Hippocampal formation (tissue), 2 donors: ENCODE data around the gene CDH19.

ENCODE experiments used
- DNase-seq, 2 donors: peaks; one replicate each; lab custom pipeline; 2025; lab: John Stamatoyannopoulos, UW

The CDH19 gene, protein sequence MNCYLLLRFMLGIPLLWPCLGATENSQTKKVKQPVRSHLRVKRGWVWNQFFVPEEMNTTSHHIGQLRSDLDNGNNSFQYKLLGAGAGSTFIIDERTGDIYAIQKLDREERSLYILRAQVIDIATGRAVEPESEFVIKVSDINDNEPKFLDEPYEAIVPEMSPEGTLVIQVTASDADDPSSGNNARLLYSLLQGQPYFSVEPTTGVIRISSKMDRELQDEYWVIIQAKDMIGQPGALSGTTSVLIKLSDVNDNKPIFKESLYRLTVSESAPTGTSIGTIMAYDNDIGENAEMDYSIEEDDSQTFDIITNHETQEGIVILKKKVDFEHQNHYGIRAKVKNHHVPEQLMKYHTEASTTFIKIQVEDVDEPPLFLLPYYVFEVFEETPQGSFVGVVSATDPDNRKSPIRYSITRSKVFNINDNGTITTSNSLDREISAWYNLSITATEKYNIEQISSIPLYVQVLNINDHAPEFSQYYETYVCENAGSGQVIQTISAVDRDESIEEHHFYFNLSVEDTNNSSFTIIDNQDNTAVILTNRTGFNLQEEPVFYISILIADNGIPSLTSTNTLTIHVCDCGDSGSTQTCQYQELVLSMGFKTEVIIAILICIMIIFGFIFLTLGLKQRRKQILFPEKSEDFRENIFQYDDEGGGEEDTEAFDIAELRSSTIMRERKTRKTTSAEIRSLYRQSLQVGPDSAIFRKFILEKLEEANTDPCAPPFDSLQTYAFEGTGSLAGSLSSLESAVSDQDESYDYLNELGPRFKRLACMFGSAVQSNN

DNA sequence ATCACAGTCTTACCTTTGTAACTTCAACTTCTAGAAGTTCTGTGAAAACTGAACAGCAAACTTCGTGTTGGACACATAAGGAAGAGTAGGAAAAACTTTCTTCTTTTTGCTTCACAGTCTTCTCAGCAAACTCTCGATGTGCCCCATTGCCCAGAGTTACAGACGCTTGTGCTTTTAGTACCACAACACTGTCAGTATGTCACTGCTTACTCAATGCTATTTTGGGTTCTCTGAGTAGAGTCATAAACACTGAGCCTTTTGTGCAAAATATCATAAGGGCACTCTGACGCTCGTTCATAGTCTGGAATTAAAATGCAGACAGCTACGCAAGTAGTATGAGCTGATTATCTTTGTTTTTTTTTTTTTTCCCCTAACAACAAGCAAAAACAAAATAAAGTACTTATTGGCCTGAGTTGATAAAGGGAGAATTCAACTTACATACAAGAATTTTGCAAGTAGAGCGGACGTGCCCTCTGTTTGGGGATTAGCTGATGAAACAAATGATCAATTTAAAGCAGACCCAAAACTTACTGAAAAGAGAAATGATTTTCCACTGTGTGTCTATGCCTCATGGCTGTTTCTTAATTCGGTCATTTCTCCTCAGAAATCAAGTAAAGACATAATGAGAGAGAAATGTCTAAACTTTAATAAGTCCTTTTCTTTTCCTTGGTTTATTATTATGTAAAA is at the start of gene CDH19:
TSS of gene CDH19 (minus strand) at position 150 of the 687 bp plus-strand sequence. CDS start 31,886 bp downstream, outside the sequence.
- DNase-seq, result peak; percentile 44 to 94

DNA sequence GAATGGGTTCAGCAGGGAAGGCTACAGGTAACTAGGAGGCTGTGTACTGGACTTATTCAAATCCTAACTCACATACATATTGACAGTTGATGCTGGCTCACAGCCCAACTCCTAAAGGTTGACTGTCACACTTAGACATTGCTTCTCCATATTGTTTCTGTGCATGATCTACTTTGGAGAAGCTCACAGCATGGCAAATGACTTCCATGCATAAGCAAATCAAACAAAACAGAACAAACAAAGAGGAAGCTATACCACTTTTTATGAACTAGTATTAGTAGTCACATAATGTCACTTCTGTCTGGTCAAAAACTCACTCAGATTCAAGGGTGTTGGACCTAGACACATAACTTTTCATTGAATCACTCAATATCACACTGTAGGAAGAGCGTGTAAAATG is 43.8 kb upstream of the CDH19 start:
- DNase-seq, result no peak

DNA sequence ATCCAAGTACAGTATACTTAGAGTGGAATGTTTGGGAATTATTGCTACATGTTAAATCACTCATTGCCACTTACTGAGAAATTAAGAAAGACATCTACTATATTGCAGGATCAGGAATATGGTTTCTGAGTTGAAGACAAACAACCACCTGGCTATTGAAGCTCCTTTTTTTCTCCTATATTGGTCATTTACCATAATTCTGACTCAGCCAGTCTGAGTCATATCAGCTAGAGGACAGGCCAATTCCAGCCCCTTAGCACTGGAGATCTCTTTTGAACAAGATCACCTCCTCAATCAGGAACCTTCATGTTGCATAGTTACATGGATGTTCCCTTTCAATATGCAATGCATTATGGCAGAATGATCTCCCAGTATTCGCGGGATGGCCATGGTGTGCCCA is 42.7 kb upstream of the CDH19 start:
- DNase-seq, result no peak

DNA sequence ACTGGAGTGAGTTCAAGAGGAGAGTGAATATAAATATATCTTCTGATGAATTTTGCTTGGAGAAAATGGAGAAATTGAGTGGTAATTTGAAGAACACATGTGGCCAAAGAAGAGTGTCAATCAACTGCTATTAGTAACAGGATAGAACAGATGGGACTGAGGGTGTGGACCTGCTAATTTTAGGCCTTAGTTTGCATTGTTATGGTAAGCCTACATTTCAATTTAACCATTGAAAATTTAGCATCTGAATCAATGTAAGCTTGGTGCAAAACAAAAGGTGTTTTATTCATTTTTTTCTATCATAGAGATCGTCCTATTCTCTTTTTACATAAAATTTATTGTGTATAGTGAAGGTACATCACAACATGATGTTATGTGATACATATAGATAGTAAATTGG is 42.1 kb upstream of the CDH19 start:
- no peak for DNase-seq

DNA sequence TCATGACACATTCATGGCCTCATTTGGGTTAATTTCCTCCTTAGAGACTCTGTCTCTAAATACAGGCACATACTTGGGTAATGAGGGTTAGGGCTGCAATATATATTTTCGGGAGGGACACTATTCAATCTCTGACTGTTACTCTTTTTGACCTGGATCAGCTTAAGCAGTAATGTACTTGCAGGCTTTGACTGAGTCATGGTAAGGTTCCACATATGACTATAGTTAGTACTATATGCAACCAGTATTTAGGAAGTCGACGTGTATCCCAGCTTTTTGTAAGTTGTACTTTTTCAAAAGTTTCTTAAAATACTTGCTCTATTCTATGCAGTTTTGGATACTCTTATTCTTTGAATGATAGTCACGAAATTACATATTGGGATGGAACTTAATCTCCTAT is 37.2 kb upstream of the CDH19 start:
- DNase-seq, result no peak

DNA sequence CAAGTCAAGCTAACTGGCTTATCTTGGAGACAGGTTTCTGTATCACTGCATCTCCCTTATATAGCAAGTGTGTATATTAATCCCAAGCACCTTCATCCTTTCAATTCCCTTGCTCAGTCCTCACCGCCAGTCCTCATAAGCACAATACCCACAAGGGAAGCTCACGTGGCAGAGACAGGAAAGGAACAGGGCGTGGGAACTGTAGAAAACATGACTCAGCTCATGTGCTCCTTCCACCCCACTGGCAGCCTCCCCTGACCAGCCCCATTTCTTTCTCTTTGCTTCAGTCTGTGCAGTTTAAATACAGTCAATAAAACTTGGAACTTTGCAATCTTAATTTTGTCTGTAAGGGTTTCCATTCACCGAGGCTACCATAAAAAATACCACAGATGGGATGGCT is 36.5 kb upstream of the CDH19 start:
- no peak for DNase-seq

DNA sequence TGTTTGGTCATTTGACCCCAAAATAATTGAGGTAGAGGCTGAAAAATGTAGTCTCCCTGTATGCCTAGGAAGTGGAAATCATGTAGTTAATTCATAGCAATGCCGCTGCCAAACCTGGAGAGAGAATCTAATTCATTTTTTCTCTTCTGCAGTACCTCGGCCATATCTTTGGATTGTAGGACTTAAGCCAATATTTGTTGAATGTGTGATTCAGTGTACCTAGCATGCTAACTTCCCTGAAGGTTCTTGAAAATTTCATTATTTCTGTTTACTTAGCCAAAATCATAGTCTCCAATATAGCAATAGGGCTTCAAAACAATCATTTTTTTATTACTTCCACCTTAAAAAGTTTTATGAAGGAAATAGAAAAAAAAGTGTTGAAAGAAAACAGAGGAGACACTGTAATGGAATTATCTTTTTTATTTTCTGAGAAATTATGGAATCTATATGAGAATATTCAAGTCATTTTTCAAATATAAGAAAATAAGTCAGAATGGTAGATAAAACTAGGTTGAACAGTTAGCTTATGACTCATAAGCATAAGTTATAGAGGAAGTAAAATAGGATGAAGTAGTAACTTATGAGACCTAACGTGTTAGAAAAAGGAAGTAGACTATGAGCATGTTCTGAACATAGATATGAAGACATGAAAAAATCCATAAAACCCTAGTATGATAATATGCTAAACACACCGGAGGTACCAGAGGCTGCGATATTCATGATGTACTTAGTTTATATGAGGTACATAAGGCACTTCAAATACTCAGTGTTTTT is 35.2 kb upstream of the CDH19 start:
- DNase-seq, result no peak

DNA sequence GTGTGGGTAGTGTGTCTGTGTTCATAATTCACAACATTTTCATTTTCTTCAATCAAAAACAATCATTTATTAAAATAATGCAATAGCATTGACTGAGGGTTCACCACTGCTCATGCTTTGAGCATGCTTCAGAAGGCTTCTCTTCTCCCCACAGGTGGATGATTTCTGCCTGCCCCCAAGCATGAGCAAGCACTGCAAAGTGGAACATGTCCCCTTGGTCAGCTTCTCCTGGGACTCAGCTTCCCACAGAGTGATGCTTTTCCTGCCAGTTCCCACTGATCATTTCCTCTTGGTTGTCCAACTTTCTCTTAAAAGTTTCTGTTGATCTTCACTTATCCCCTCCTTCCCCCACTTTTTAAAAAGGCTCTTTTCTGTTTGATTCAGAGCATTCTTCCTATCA is 31.5 kb upstream of the CDH19 start:
- DNase-seq, result no peak

DNA sequence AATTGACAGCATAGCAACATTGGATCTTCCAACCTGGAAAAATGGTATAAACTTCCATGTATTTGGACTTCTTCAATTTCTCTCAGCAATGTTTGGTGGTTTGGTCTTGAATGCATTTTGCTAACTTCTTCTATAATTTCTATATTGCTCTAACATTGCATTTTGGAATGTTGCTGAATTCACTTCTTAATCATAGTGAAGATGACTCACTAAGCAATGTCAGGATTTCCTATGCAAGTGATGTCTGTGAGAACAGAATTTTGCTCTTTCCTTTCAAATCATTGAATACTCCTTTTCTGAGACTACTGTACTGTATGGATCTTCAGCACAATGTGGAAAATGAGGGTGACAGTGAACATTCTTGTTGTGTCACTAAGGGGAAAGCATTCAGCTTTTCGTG is 28.9 kb upstream of the CDH19 start:
- no peak for DNase-seq

DNA sequence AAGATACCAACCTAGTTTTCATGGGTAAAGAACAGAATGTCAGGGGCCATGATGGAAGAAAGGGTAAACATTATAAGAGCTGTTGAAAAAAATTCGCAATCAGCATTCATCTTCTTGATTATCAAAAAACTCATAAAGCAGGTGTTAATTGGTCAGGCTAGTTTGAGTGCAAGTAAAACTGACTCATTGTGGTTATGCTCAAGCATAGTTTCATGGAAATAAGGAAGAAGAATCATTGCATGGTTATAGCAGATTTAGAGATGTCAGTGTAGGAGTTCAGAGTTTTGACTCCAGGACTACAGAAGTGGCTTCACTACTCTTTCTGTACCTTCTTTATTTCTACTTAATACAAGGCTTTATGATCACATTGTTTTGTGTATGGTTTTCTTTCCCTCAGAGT is 26.9 kb upstream of the CDH19 start:
- DNase-seq, result no peak

DNA sequence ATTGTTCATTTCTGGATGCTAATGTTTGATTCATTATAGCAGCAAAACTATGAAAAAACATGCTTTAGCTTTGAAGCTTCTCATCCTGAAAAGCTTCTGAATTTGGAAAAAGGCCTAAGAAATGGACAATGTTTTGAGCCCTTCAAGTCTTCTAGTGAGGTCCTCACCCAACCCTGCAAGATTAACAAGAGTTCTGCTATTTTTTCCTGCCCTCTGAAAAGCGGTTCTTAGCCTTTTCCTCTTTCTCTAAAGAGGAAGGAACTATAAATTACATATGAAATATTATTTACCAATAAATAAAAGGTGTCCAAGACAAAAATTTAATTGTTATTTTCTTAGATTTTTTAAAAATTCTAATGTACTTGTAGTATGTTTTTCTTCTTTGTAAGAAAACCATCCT is 19.9 kb upstream of the CDH19 start:
- no peak for DNase-seq

DNA sequence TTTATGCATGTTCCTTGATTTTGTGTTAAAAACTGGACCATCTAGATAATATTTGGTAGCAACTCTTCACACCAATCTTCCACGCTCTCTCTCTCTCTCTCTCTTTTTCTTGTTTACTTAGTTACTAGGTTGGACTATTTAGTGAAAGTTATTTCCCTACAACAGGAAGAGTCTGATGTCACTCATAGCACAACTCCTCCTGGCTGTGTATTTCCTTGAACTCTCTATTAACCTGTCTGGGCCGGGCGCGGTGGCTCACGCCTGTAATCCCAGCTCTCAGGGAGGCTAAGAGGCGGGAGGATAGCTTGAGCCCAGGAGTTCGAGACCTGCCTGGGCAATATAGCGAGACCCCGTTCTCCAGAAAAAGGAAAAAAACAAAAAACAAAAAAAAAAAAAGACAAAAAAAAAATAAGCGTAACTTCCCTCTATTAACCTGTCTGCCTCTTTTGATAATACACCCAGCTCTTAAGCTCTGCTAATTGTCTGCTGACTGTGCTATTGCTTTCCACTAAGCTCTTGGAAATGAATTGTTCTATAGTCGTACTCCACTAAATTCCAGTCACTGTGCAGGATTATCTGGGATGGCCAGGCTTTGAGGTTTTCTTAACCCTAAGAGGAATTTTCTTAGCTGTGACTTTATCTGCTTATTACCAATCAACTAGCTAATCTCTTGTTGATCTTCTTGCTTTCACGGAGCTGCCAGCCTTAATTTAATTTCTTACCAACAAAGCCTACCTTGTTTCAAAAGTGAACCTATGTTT is 18.1 kb upstream of the CDH19 start:
- DNase-seq, result no peak

DNA sequence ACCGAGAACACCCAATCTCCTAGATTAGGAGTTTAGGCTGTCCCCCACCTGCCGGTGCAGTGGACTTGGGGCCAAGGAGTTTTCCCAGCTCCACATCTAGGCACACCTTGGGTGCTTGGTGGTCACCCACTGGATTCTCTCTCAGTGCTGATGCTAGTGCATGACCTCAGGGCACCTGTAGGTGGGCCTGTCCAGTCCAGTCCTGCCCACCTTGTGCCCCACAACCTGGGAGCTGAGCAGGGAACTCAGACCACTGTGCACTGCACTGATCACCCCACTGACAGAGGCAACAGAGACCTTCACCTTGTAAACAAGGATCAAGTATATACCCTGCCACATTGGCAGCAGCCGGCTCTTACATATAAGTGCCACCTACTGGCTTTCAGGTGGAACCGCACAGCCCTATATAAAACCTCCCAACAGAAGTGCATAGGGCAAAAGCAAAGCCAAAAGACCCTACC is 12.7 kb upstream of the CDH19 start:
- DNase-seq, result no peak

DNA sequence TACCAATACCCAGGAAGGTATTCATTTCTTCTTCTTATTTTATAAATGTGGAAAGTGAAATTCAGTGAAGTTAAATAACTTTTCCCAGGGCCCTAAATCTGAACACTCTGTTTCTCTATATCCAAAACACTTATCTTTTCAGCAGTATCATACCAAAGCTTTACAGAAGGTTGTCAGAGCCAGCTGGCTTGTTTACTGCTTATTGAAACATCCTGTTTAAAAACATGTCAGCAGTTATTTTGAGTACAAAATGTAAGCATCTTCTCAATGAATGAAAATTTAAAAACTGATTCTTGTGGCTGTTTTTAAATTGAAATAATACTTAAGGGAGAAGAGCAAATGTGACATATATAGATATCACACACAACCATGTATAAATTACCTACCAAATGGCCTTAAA is 11.3 kb upstream of the CDH19 start:
- no peak for DNase-seq

DNA sequence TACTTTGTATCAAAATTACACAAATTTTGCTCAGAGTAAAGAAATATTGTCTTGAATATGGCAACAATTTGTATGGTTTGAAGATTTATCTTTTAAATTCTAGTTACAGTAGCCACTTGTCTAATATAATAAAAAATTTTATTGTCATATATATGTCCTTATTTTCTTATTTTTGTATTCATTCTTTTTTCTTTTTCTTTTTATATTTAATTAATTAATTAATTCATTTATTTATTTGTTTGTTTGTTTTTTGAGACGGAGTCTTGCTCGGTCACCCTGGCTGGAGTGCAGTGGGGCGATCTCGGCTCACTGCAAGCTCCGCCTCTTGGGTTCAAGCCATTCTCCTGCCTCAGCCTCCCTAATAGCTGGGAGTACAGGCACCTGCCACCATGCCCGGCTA is 3.7 kb upstream of the CDH19 start:
- no peak for DNase-seq

DNA sequence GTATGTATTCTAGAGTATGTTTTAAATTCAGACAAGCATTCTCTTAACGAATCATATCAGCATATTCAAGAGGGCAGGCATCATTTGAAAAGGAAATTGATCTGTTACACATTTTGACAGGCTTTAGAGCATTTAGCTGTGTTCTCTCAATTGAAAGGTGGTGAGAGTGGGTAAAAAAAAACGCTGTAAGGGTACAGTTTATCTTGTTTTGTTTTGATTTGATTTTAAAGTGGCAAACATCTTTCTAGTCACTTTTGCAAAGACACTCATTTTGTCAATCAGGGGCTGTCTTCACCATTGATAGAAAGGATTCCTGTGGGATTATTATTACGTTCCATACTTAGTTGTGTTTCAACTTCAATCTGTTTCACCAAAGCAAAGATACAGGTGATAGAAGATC is 2.2 kb downstream of the CDH19 start:
- DNase-seq, result no peak

DNA sequence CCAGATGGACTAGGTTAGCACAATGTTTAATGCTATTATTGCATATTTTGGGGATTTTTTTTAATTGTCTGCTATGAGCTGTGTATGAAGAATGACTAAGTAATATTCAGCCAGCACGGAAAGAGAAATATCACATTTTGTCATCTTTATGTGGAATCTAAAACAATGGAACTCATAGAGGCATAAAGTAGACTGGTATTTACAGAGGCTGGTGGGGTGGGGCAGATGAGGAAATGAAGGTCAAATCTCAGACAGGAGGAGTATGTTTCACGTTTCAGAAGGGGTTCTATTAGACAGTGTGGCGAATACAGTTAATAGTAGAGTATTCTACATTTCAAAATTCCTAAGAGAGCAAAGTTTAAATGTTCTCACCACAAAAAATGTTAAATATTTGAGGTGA is 4.7 kb downstream of the CDH19 start:
- DNase-seq, result no peak

DNA sequence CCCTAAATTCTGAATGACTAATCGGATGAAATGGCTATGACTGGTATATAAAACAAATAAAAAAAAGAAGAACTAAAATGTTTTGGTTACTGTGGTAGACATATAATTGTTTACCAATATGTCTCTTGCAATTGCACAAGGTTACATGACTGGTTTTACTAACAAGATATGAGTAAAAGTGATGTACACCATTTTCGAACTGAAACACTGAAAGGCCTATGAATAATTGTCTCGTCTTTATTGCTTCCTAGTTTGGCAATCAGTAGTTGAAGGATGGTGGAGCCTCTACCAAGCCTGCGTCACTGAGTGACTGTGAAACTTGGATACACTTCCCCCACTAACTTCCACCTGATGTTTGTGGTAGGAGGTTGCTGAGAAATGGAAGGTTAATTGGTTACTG is 16.5 kb downstream of the CDH19 start:
- no peak for DNase-seq

DNA sequence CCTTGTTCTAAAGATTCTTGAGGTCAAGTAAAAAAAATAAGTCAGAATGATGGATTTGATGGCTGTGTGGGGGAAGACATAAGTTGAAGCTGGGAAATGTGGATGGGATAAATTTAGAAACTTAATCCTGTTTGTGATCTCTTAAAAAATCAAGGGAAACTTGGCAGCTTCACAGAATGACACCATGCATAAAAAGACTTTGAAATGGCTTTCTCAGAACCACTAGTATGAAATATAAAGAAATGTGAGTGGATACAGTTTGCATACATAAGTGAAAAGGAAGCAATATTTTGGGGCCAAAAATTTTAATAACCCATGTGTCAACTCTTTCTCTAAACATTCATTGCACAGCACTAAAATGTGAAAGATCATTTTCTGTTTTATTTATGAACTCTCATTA is 21.7 kb downstream of the CDH19 start:
- DNase-seq, result no peak

DNA sequence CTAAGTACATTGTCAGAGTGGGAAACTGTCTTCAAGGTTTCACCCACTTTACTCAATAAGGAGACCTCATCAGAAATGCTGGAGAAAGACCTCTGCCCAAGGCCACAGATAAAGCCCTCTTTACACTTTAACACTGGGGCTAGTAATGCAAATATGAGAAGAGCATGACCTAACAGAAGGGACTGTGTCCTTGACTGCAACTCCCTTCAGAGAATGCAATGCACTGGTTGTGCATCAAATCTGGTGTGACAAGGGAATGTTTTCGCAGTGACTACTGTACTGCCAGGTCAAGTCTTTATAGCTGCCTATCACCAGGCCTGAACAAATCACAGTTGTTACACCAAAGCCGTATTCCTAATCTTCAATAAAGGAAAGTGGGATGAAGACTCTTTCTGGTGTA is 28.6 kb downstream of the CDH19 start:
- no peak for DNase-seq

DNA sequence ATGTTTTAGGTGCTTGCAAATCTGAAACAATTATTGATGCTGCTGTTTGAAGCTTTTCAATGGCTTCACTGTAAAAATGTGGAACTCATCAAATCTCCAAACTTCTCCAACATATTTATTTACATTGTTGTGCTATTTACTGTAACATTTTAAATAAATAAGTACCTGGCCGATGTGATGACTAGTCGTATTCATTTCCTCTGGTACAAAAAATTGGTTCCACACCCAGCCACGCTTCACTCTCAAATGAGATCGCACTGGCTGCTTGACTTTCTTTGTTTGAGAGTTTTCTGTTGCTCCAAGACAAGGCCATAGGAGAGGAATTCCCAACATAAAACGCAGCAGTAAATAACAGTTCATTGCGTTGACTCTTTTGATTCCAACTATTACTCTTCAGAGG is 32.0 kb downstream of the CDH19 start:
- peak in 1 of 2 donors; percentile 42 for DNase-seq
